Vagina (tissue), 2 donors: ENCODE results near the gene SH3D19. TPM values are rescaled to one million over a fixed set of nuclear protein-coding genes. Genes with fewer than 3 reads are reported as not detected.
A peak's percentile ranks its signal among the peaks of the same experiment; 100 is the strongest.

ENCODE experiments used
- DNase-seq, 2 donors: peaks; one replicate each; pipeline ENCODE4 v3.0.0-alpha.2; 2017; ENCODE audit errors: extremely low spot score in 2 of 2
- H3K27ac ChIP-seq: fragments of 200-600 bp; sonication (generic); one replicate; pipeline ENCODE4 v1.5.1; 2019
- H3K27me3 ChIP-seq: fragments of 200-600 bp; sonication (generic); one replicate; pipeline ENCODE4 v1.5.1; 2019
- H3K36me3 ChIP-seq, 2 donors: fragments of 200-600 bp; sonication (generic); one replicate each; pipeline ENCODE4 v1.5.1; 2017 to 2019
- H3K4me1 ChIP-seq: fragments of 200-600 bp; sonication (generic); one replicate; pipeline ENCODE4 v1.5.1; 2019
- H3K4me3 ChIP-seq, 2 donors: fragments of 200-600 bp; sonication (generic); 1 replicate in 1 of 2; 2 replicates in 1 of 2; pipeline ENCODE4 v1.5.1; 2016 to 2019
- H3K9me3 ChIP-seq: fragments of 200-600 bp; sonication (generic); one replicate; pipeline ENCODE4 v1.5.1; 2019
- CTCF ChIP-seq, 3 experiments: fragments of 450-650 bp in 2 of 3; fragments of 200-600 bp in 1 of 3; sonication (generic) in 1 of 3; IDR thresholded peaks; one replicate each; pipeline ENCODE4 v1.5.1; 2017 to 2019; ENCODE audit warnings: antibody characterized with exemption in 3 of 3, mild to moderate bottlenecking in 2 of 3, moderate library complexity in 2 of 3
- POLR2A ChIP-seq, 2 donors: fragments of 450-650 bp; IDR thresholded peaks; one replicate each; pipeline ENCODE4 v1.6.1; 2017; ENCODE audit warnings: antibody characterized with exemption in 2 of 2, mild to moderate bottlenecking in 2 of 2, moderate library complexity in 2 of 2
- POLR2AphosphoS5 ChIP-seq, 2 donors: sonication (generic); formaldehyde crosslinking; IDR thresholded peaks; one replicate each; pipeline ENCODE4 v1.9.0; 2017; ENCODE audit warnings: antibody characterized with exemption in 2 of 2, mild to moderate bottlenecking in 2 of 2, low read depth in 1 of 2; ENCODE audit not compliant: insufficient read depth in 1 of 2
- intact Hi-C: fragments of 100-400 bp; cut with DNase I; formaldehyde crosslinking; loops from one replicate; pipeline ENCODE4 v1.15.1; 2023
- total RNA-seq: library from RNA; depleted of rRNA; stranded (reverse); fragments of >200 nt; gene quantifications from one replicate; pipeline ENCODE4 v1.2.3, GENCODE V29; 2016

SH3D19 gene
- total RNA-seq, 1 donor from 2014 or later: 86.4 TPM

GRCh38 chr4:151192556-151193235 is 132.7 kb downstream of the SH3D19 start:
- no peak for TF ChIP-seq POLR2A (IDR thresholded peaks at IDR 0.05)
- no peak for TF ChIP-seq CTCF (IDR thresholded peaks at IDR 0.05)
- TF ChIP-seq POLR2AphosphoS5 (IDR thresholded peaks at IDR 0.05; ENCODE audit: insufficient read depth in 1 of 2, low read depth in 1 of 2): no peak
- H3K27ac ChIP-seq: no peak overlapping the region
- H3K9me3 ChIP-seq: no peaks in the 10 kb centered on the region
- peaks cover 40% of the 10 kb centered on the region for H3K4me1 ChIP-seq
- H3K36me3 ChIP-seq: no peaks in the 10 kb centered on the region
- intact Hi-C loops: no loop called here
- DNase-seq: no peak
- H3K27me3 ChIP-seq: no peaks in the 10 kb centered on the region
- no peak overlapping the region for H3K4me3 ChIP-seq

- Histone ChIP-seq H3K36me3 (no peaks in the 10 kb centered on the region), H3K4me3 (no peak overlapping the region), H3K27me3 (no peaks in the 10 kb centered on the region), H3K4me1 (peaks cover 3% of the 10 kb centered on the region), H3K27ac (no peak overlapping the region), H3K9me3 (no peaks in the 10 kb centered on the region)
- TF ChIP-seq POLR2A (IDR thresholded peaks at IDR 0.05) (no peak), POLR2AphosphoS5 (IDR thresholded peaks at IDR 0.05; ENCODE audit: insufficient read depth in 1 of 2, low read depth in 1 of 2) (no peak), CTCF (IDR thresholded peaks at IDR 0.05) (no peak)
- intact Hi-C loops: no loop called here
- no peak for DNase-seq
Measured at GRCh38 chr4:151184523-151185458, 140.6 kb downstream of the SH3D19 start.

GRCh38 chr4:151182455-151182996 is 142.9 kb downstream of the SH3D19 start:
- Histone ChIP-seq H3K4me3 (no peak overlapping the region), H3K27me3 (no peaks in the 10 kb centered on the region), H3K27ac (no peak overlapping the region), H3K4me1 (no peaks in the 10 kb centered on the region), H3K36me3 (no peaks in the 10 kb centered on the region), H3K9me3 (no peaks in the 10 kb centered on the region)
- no peak for DNase-seq
- intact Hi-C loops: no loop called here
- TF ChIP-seq POLR2A (IDR thresholded peaks at IDR 0.05) (no peak), POLR2AphosphoS5 (IDR thresholded peaks at IDR 0.05; ENCODE audit: insufficient read depth in 1 of 2, low read depth in 1 of 2) (no peak)

- Histone ChIP-seq H3K27ac (no peak overlapping the region), H3K9me3 (no peaks in the 10 kb centered on the region), H3K4me1 (peaks cover 31% of the 10 kb centered on the region), H3K36me3 (peaks cover 0 to 12% of the 10 kb centered on the region in 2 donors), H3K4me3 (no peak overlapping the region), H3K27me3 (no peaks in the 10 kb centered on the region)
- TF ChIP-seq POLR2A (IDR thresholded peaks at IDR 0.05): no peak
- TF ChIP-seq POLR2AphosphoS5 (IDR thresholded peaks at IDR 0.05; ENCODE audit: insufficient read depth in 1 of 2, low read depth in 1 of 2): no peak
- no peak for TF ChIP-seq CTCF (IDR thresholded peaks at IDR 0.05)
- intact Hi-C loops: no loop called here
- no peak for DNase-seq
Measured at GRCh38 chr4:151176685-151177084, 148.7 kb downstream of the SH3D19 start.

- DNase-seq: no peak
- intact Hi-C loops: no loop called here
- H3K9me3 ChIP-seq: no peaks in the 10 kb centered on the region
- no peak for TF ChIP-seq POLR2A (IDR thresholded peaks at IDR 0.05)
- TF ChIP-seq POLR2AphosphoS5 (IDR thresholded peaks at IDR 0.05; ENCODE audit: insufficient read depth in 1 of 2, low read depth in 1 of 2): no peak
- TF ChIP-seq CTCF (IDR thresholded peaks at IDR 0.05): no peak
- H3K36me3 ChIP-seq: peaks cover 0 to 12% of the 10 kb centered on the region in 2 donors
- peak overlapping the region; percentile 64 for H3K27ac ChIP-seq
- H3K4me3 ChIP-seq: no peak overlapping the region
- no peaks in the 10 kb centered on the region for H3K27me3 ChIP-seq
- peaks cover 31% of the 10 kb centered on the region for H3K4me1 ChIP-seq
Measured at GRCh38 chr4:151175754-151176631, 149.4 kb downstream of the SH3D19 start.
